ENCODE measurements around the gene RCC2. TPM values are rescaled to one million over a fixed set of nuclear protein-coding genes. Genes with fewer than 3 reads are reported as not detected.

Gene RCC2
- polyA plus RNA-seq, 1 of the 3 experiments (the other 2 are of a cell fraction): 53.8 TPM

DNA sequence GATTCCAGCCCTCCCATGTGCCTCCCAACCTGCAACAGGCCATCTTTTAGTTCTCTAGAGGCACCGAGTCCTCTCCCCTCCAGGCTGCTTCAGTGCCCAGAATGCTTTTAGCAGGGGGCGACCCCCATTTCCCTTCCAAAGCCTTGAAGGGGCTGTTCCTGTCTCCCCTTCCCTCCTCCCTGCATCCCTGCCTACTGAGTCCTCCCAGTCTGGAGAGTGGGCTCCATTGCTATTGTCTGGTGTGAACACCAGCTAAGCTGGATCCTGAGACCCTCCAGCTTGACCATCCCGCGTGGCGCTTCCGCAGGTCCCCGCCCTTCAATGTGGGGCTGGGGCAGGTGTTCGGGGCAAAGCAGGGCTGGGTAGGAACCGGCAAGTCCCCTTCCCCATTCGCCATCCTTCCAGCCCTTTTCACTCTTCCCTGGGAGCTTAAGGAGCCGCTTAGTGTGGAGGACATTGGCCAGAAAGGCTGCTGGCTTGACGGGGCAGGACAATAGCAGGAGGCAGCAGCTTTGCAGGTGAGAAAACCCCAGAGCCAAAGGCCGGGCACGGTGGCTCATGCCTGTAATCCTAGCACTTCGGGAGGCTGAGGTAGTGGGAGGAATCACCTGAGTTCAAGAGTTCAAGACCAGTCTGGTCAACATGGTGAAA lies 35.3 kb downstream of the RCC2 start:
- no peak for DNase-seq
- H3K4me1 ChIP-seq (ENCODE audit: control insufficient read depth in 1 of 2, insufficient read depth in 2 of 2, low read depth in 1 of 2, low read length in 1 of 2): peaks cover 0 to 3% of the 10 kb centered on the region in 2 experiments; a peak in 1 of 4 replicates
- H3K27me3 ChIP-seq (ENCODE audit: insufficient read depth): no peaks in the 10 kb centered on the region
- no peak overlapping the region for H3K9ac ChIP-seq
- H3K4me2 ChIP-seq: no peak overlapping the region
- H3K4me3 ChIP-seq (ENCODE audit: low read depth in 2 of 2, low read length in 1 of 2): no peak overlapping the region
- no peak overlapping the region for H3K27ac ChIP-seq (ENCODE audit: low read depth in 2 of 2, low read length in 1 of 2)
- H3K79me2 ChIP-seq (ENCODE audit: insufficient read depth): no peaks in the 10 kb centered on the region
- ChIA-PET POLR2A (no interaction called here), CTCF (interaction anchor here (0.9 to 2.8 kb wide), 4 partner anchors 15 to 279 kb away, joined by 4 to 11 read pairs (median 5); no protein-coding TSS in a partner anchor)
- H3F3A ChIP-seq (replicated peaks; ENCODE audit: insufficient read depth): peaks cover 6% of the 10 kb centered on the region
- no peaks in the 10 kb centered on the region; the same call in 1 of the 2 replicates for H4K20me1 ChIP-seq (ENCODE audit: insufficient read depth)
- peaks cover 6 to 20% of the 10 kb centered on the region in 2 experiments for H3K36me3 ChIP-seq (replicated peaks in 1 of 2; ENCODE audit: control insufficient read depth in 1 of 2, insufficient read depth in 2 of 2, low read length in 1 of 2)
- H2AFZ ChIP-seq (ENCODE audit: low read depth): no peak overlapping the region
- 89% methylated on average over 14 of the region's 15 CpGs for WGBS (ENCODE audit: low lambda C conversion rate)
- H3K9me3 ChIP-seq: no peaks in the 10 kb centered on the region
- no peaks in the 10 kb centered on the region for H3K9me2 ChIP-seq
- TF ChIP-seq RXRA (IDR thresholded peaks at IDR 0.05; ENCODE audit: borderline replicate concordance, low read depth) (no peak), SMC3 (IDR thresholded peaks at IDR 0.05; ENCODE audit: low read depth, low read length) (no peak), MXI1 (IDR thresholded peaks at IDR 0.05; ENCODE audit: low read depth, low read length) (no peak), POLR2AphosphoS5 (IDR thresholded peaks at IDR 0.05; ENCODE audit: low read depth, low read length) (no peak), EP300 (IDR thresholded peaks at IDR 0.05; ENCODE audit: borderline replicate concordance in 1 of 2, low read depth in 1 of 2, low read length in 1 of 2) (no peak), USF1 (IDR thresholded peaks at IDR 0.05; ENCODE audit: borderline replicate concordance, low read depth) (no peak), FOXM1 (IDR thresholded peaks at IDR 0.05; ENCODE audit: low read depth) (no peak), FOXJ3 (CRISPR knock-in tag; IDR thresholded peaks at IDR 0.05) (no peak), RFX5 (IDR thresholded peaks at IDR 0.05; ENCODE audit: low read length) (no peak), TCF12 (IDR thresholded peaks at IDR 0.05) (no peak), IRF3 (IDR thresholded peaks at IDR 0.05; ENCODE audit: low read depth, low read length) (no peak), TEAD4 (IDR thresholded peaks at IDR 0.05; ENCODE audit: borderline replicate concordance, insufficient read depth) (no peak)
- TF ChIP-seq, protein P1, sequence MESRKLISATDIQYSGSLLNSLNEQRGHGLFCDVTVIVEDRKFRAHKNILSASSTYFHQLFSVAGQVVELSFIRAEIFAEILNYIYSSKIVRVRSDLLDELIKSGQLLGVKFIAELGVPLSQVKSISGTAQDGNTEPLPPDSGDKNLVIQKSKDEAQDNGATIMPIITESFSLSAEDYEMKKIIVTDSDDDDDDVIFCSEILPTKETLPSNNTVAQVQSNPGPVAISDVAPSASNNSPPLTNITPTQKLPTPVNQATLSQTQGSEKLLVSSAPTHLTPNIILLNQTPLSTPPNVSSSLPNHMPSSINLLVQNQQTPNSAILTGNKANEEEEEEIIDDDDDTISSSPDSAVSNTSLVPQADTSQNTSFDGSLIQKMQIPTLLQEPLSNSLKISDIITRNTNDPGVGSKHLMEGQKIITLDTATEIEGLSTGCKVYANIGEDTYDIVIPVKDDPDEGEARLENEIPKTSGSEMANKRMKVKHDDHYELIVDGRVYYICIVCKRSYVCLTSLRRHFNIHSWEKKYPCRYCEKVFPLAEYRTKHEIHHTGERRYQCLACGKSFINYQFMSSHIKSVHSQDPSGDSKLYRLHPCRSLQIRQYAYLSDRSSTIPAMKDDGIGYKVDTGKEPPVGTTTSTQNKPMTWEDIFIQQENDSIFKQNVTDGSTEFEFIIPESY (IDR thresholded peaks at IDR 0.05; ENCODE audit: borderline replicate concordance, low read depth): no peak
- TF ChIP-seq, protein P2, sequence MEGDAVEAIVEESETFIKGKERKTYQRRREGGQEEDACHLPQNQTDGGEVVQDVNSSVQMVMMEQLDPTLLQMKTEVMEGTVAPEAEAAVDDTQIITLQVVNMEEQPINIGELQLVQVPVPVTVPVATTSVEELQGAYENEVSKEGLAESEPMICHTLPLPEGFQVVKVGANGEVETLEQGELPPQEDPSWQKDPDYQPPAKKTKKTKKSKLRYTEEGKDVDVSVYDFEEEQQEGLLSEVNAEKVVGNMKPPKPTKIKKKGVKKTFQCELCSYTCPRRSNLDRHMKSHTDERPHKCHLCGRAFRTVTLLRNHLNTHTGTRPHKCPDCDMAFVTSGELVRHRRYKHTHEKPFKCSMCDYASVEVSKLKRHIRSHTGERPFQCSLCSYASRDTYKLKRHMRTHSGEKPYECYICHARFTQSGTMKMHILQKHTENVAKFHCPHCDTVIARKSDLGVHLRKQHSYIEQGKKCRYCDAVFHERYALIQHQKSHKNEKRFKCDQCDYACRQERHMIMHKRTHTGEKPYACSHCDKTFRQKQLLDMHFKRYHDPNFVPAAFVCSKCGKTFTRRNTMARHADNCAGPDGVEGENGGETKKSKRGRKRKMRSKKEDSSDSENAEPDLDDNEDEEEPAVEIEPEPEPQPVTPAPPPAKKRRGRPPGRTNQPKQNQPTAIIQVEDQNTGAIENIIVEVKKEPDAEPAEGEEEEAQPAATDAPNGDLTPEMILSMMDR (IDR thresholded peaks at IDR 0.05): no peak
- TF ChIP-seq, protein P3, sequence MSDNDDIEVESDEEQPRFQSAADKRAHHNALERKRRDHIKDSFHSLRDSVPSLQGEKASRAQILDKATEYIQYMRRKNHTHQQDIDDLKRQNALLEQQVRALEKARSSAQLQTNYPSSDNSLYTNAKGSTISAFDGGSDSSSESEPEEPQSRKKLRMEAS (IDR thresholded peaks at IDR 0.05; ENCODE audit: low read depth): no peak
